ENCODE measurements around the gene VTN.

VTN gene

DNA sequence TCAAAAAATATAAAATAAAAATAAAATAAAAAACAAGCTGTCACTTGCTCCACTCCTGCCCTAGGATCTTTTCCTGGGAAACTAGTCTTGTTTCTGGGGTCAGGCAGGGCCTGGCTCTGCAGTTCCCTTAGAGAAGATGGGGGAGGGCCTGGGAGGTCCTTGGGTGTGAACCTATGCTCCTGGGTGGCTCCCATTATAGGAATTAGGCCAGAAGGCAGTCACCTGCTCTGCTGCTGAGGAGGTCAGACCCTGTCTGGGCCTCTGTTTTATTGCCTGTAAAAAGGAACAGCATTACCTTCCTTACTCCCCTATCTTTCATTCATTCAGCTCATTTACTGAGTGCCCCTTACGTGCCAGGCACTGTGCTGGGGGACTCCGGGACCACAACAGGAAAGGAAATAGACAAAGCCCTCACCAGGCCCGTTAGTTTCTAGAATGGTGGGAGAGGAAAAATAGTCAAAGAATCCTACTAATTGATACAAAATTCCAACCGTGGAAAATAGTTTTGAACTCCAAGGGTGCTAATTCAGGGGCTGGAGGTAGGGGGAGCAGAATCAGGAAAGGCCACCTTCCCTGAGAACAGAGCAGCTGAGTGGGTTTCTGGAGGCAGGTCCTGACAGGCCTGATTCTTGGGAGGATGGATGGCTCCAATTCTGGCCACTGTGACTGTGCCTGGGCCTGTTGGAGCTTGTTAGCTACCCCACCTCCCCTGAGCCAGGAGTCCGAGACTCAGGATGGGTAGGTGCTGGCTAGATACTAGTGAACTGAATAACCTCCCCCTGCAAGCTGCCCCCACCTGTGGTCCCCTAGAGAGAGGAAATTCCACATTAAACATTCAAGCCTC lies 37.2 kb upstream of the VTN start:
- H3K9me3 ChIP-seq (ENCODE audit: low read length): no peaks in the 10 kb centered on the region
- no peak overlapping the region for H2AFZ ChIP-seq (ENCODE audit: low read length)
- TF ChIP-seq CTCF (IDR thresholded peaks at IDR 0.05; ENCODE audit: low read length): no peak
- TF ChIP-seq EZH2 (IDR thresholded peaks at IDR 0.05; ENCODE audit: borderline replicate concordance, low read length): no peak
- no peak overlapping the region for H3K9ac ChIP-seq (ENCODE audit: low read length)
- H3K27ac ChIP-seq (ENCODE audit: low read depth, low read length, poor library complexity, severe bottlenecking): no peak overlapping the region
- no peaks in the 10 kb centered on the region for H4K20me1 ChIP-seq (ENCODE audit: insufficient read depth, low read length)
- no peaks in the 10 kb centered on the region for H3F3A ChIP-seq (ENCODE audit: insufficient read depth, low read length)
- no peak overlapping the region for H3K4me2 ChIP-seq (ENCODE audit: low read length)
- H3K36me3 ChIP-seq (ENCODE audit: insufficient read depth, low read length): no peaks in the 10 kb centered on the region
- no peaks in the 10 kb centered on the region for H3K27me3 ChIP-seq (ENCODE audit: insufficient read depth, low read length)
- peaks cover 9% of the 10 kb centered on the region for H3K4me1 ChIP-seq (ENCODE audit: insufficient read depth, low read length, severe bottlenecking)
- no peaks in the 10 kb centered on the region for H3K9me2 ChIP-seq (ENCODE audit: low read depth, low read length)
- no peaks in the 10 kb centered on the region for H3K79me2 ChIP-seq (ENCODE audit: insufficient read depth, low read length)
- H3K4me3 ChIP-seq (ENCODE audit: low read depth, low read length, poor library complexity, severe bottlenecking): no peak overlapping the region

GRCh38 chr17:28406473-28406814 lies 36.3 kb upstream of the VTN start:
- Histone ChIP-seq H4K20me1 (ENCODE audit: insufficient read depth, low read length) (no peaks in the 10 kb centered on the region), H2AFZ (ENCODE audit: low read length) (no peak overlapping the region), H3K4me3 (ENCODE audit: low read depth, low read length, poor library complexity, severe bottlenecking) (peak overlapping the region; percentile 79), H3K27ac (ENCODE audit: low read depth, low read length, poor library complexity, severe bottlenecking) (no peak overlapping the region), H3F3A (ENCODE audit: insufficient read depth, low read length) (no peaks in the 10 kb centered on the region), H3K79me2 (ENCODE audit: insufficient read depth, low read length) (no peaks in the 10 kb centered on the region), H3K27me3 (ENCODE audit: insufficient read depth, low read length) (no peaks in the 10 kb centered on the region), H3K9me3 (ENCODE audit: low read length) (no peaks in the 10 kb centered on the region), H3K36me3 (ENCODE audit: insufficient read depth, low read length) (no peaks in the 10 kb centered on the region), H3K9ac (ENCODE audit: low read length) (peak overlapping the region; percentile 80), H3K4me1 (ENCODE audit: insufficient read depth, low read length, severe bottlenecking) (peaks cover 9% of the 10 kb centered on the region), H3K9me2 (ENCODE audit: low read depth, low read length) (no peaks in the 10 kb centered on the region), H3K4me2 (ENCODE audit: low read length) (peak overlapping the region; percentile 85)
- no peak for TF ChIP-seq EZH2 (IDR thresholded peaks at IDR 0.05; ENCODE audit: borderline replicate concordance, low read length)
- no peak for TF ChIP-seq CTCF (IDR thresholded peaks at IDR 0.05; ENCODE audit: low read length)

- Histone ChIP-seq H3K27ac (ENCODE audit: low read depth, low read length, poor library complexity, severe bottlenecking) (no peak within 1 kb of the TSS), H4K20me1 (ENCODE audit: insufficient read depth, low read length) (no peaks in the 10 kb centered on the region), H3K4me1 (ENCODE audit: insufficient read depth, low read length, severe bottlenecking) (peaks cover 9% of the 10 kb centered on the region), H3K79me2 (ENCODE audit: insufficient read depth, low read length) (no peaks in the 10 kb centered on the region), H3K9ac (ENCODE audit: low read length) (peak within 1 kb of the TSS; percentile 80), H3K9me2 (ENCODE audit: low read depth, low read length) (no peaks in the 10 kb centered on the region), H3K27me3 (ENCODE audit: insufficient read depth, low read length) (no peaks in the 10 kb centered on the region), H3K4me3 (ENCODE audit: low read depth, low read length, poor library complexity, severe bottlenecking) (peak within 1 kb of the TSS; percentile 79), H3K36me3 (ENCODE audit: insufficient read depth, low read length) (no peaks in the 10 kb centered on the region), H3F3A (ENCODE audit: insufficient read depth, low read length) (no peaks in the 10 kb centered on the region), H3K9me3 (ENCODE audit: low read length) (no peaks in the 10 kb centered on the region), H2AFZ (ENCODE audit: low read length) (peak within 1 kb of the TSS; percentile 65), H3K4me2 (ENCODE audit: low read length) (peak within 1 kb of the TSS; percentile 85)
- TF ChIP-seq EZH2 (IDR thresholded peaks at IDR 0.05; ENCODE audit: borderline replicate concordance, low read length) (no peak), CTCF (IDR thresholded peaks at IDR 0.05; ENCODE audit: low read length) (no peak)
Observed at GRCh38 chr17:28405632-28406472, 35.7 kb upstream of the VTN start, which contains the start of gene SLC46A1. SLC46A1 (minus strand) TSS chr17:28406212; CDS start chr17:28406114, 98 bp downstream.

All from OCI-LY1 (cell line).